IMR-90 (cell line): ENCODE data around the gene ARHGAP18. TPM values are rescaled to one million over a fixed set of nuclear protein-coding genes. Genes with fewer than 3 reads are reported as not detected.

ENCODE experiments used
- ATAC-seq: fragments of 200-7000 bp; cut with Tn5 transposase; 2 replicates; pipeline ENCODE4 v1.9.1; 2020; ENCODE audit warnings: low read depth, mild to moderate bottlenecking, moderate library complexity
- BruUV-seq: library from RNA; stranded (reverse); fragments of 400-500 nt; replicated peaks from 2 replicates; lab custom pipeline; 2021; lab: Mats Ljungman, UMichigan
- CTCF ChIA-PET: fragments of 300-600 bp; formaldehyde crosslinking; extraction: SDS; loops from one replicate; lab custom pipeline; 2021; ENCODE audit warnings: antibody characterized with exemption; lab: Yijun Ruan, JAX
- POLR2A ChIA-PET: fragments of 300-600 bp; sonication (Branson Sonifier 250); formaldehyde crosslinking; loops from one replicate; lab custom pipeline; 2022; ENCODE audit warnings: antibody characterized with exemption; ENCODE audit not compliant: unreplicated experiment; lab: Charles Lee
- DNase-seq: peaks from one replicate; pipeline ENCODE4 v3.0.0; 2013
- H2AFZ ChIP-seq: replicated peaks from 2 replicates; pipeline ENCODE3; 2013; ENCODE audit warnings: low read length, mild to moderate bottlenecking; ENCODE audit not compliant: poor library complexity
- H2AK5ac ChIP-seq: 2 replicates; pipeline ENCODE4 v1.6.1; 2013; ENCODE audit warnings: low read depth, low read length, inconsistent platforms
- H2AK9ac ChIP-seq: replicated peaks from 2 replicates; pipeline ENCODE3; 2013; ENCODE audit warnings: mild to moderate bottlenecking, low read depth, low read length, moderate library complexity; ENCODE audit not compliant: poor library complexity
- H2BK120ac ChIP-seq: 2 replicates; pipeline ENCODE4 v1.6.1; 2013; ENCODE audit warnings: low read depth, low read length, inconsistent platforms
- H2BK15ac ChIP-seq: 3 replicates; pipeline ENCODE4 v1.6.1; 2013; ENCODE audit warnings: low read depth, low read length, inconsistent platforms
- H2BK20ac ChIP-seq: 2 replicates; pipeline ENCODE4 v1.6.1; 2013; ENCODE audit warnings: low read depth, mild to moderate bottlenecking, inconsistent platforms, low read length, moderate library complexity
- H2BK5ac ChIP-seq: 2 replicates; pipeline ENCODE4 v1.6.1; 2013; ENCODE audit warnings: mild to moderate bottlenecking, low read depth, low read length, inconsistent platforms; ENCODE audit not compliant: poor library complexity, severe bottlenecking
- H3K14ac ChIP-seq: replicated peaks from 2 replicates; pipeline ENCODE4 v1.6.1; 2013; ENCODE audit warnings: low read depth, low read length, inconsistent platforms
- H3K18ac ChIP-seq: 2 replicates; pipeline ENCODE4 v1.6.1; 2013; ENCODE audit warnings: low read depth, low read length, control low read depth
- H3K23ac ChIP-seq: 2 replicates; pipeline ENCODE4 v1.6.1; 2013; ENCODE audit warnings: low read depth, low read length, inconsistent platforms
- H3K27ac ChIP-seq: 2 replicates; pipeline ENCODE4 v1.5.1; 2013; ENCODE audit warnings: mild to moderate bottlenecking, control low read depth, low read length; ENCODE audit not compliant: insufficient read depth
- H3K27me3 ChIP-seq: 2 replicates; pipeline ENCODE4 v1.6.1; 2013; ENCODE audit warnings: low read length; ENCODE audit not compliant: control insufficient read depth, insufficient read depth
- H3K36me3 ChIP-seq: 2 replicates; pipeline ENCODE4 v1.6.1; 2013; ENCODE audit warnings: low read length, mixed read lengths; ENCODE audit not compliant: control insufficient read depth, insufficient read depth
- H3K4ac ChIP-seq: 2 replicates; pipeline ENCODE4 v1.6.1; 2013; ENCODE audit warnings: low read depth, low read length, inconsistent platforms
- H3K4me1 ChIP-seq: 2 replicates; pipeline ENCODE4 v1.6.1; 2013; ENCODE audit warnings: low read length, mixed read lengths; ENCODE audit not compliant: control insufficient read depth, insufficient read depth
- H3K4me2 ChIP-seq: 2 replicates; pipeline ENCODE4 v1.6.1; 2013; ENCODE audit warnings: low read depth, mild to moderate bottlenecking, control low read depth, low read length, moderate library complexity
- H3K4me3 ChIP-seq: 2 replicates; pipeline ENCODE4 v1.5.1; 2013; ENCODE audit warnings: low read depth, mild to moderate bottlenecking, control low read depth, low read length, moderate library complexity; ENCODE audit not compliant: insufficient read depth
- H3K56ac ChIP-seq: 2 replicates; pipeline ENCODE4 v1.6.1; 2013; ENCODE audit warnings: low read length, inconsistent platforms; ENCODE audit not compliant: insufficient read depth; ENCODE audit errors: extremely low read depth
- H3K79me1 ChIP-seq, 2 experiments: 2 replicates each; pipeline ENCODE4 v1.6.1; 2013; ENCODE audit warnings: low read length in 2 of 2, inconsistent platforms in 1 of 2, low read depth in 1 of 2
- H3K9ac ChIP-seq: 2 replicates; pipeline ENCODE4 v1.6.1; 2013; ENCODE audit warnings: low read depth, low read length, control low read depth
- H3K9me1 ChIP-seq: 2 replicates; pipeline ENCODE4 v1.6.1; 2013; ENCODE audit warnings: low read length, inconsistent platforms; ENCODE audit not compliant: insufficient read depth
- H3K9me3 ChIP-seq: 2 replicates; pipeline ENCODE4 v1.6.1; 2013; ENCODE audit warnings: low read length; ENCODE audit not compliant: control insufficient read depth, insufficient read depth
- H4K20me1 ChIP-seq: 2 replicates; pipeline ENCODE4 v1.6.1; 2013; ENCODE audit warnings: low read length, inconsistent platforms; ENCODE audit not compliant: insufficient read depth
- H4K5ac ChIP-seq: 2 replicates; pipeline ENCODE4 v1.6.1; 2013; ENCODE audit warnings: mild to moderate bottlenecking, low read depth, low read length, control low read depth
- H4K8ac ChIP-seq, 2 experiments: 2 replicates each; pipeline ENCODE4 v1.6.1; 2013; ENCODE audit warnings: low read depth in 2 of 2, low read length in 2 of 2, control low read depth in 1 of 2, inconsistent platforms in 1 of 2
- H4K91ac ChIP-seq: 2 replicates; pipeline ENCODE4 v1.6.1; 2013; ENCODE audit warnings: low read depth, low read length, inconsistent platforms; ENCODE audit not compliant: insufficient read depth
- CEBPB ChIP-seq: IDR thresholded peaks from 2 replicates; pipeline ENCODE4 v1.6.1; 2012; ENCODE audit warnings: low read depth, low read length, improper control_type of control experiment
- CHD1 ChIP-seq: IDR thresholded peaks from 2 replicates; pipeline ENCODE4 v1.6.1; 2012; ENCODE audit warnings: low read depth, low read length, improper control_type of control experiment
- CTCF ChIP-seq: conservative IDR thresholded peaks from 2 replicates; pipeline ENCODE4 v1.5.1; 2012; ENCODE audit warnings: mild to moderate bottlenecking, low read depth, low read length, improper control_type of control experiment
- MAFK ChIP-seq: IDR thresholded peaks from 2 replicates; pipeline ENCODE4 v1.6.1; 2012; ENCODE audit warnings: low read depth, low read length, improper control_type of control experiment
- MXI1 ChIP-seq: IDR thresholded peaks from 2 replicates; pipeline ENCODE4 v1.6.1; 2012; ENCODE audit warnings: low read depth, mild to moderate bottlenecking, low read length, moderate library complexity, borderline replicate concordance
- NFE2L2 ChIP-seq: fragments of 150-350 bp; IDR thresholded peaks from 2 replicates; pipeline ENCODE4 v1.6.1; 2016; ENCODE audit warnings: low read depth, mild to moderate bottlenecking, low read length
- RAD21 ChIP-seq: IDR thresholded peaks from 2 replicates; pipeline ENCODE4 v1.6.1; 2012; ENCODE audit warnings: low read length, improper control_type of control experiment
- RCOR1 ChIP-seq: IDR thresholded peaks from 2 replicates; pipeline ENCODE4 v1.6.1; 2012; ENCODE audit warnings: mild to moderate bottlenecking, low read length, improper control_type of control experiment; ENCODE audit not compliant: insufficient replicate concordance
- RFX5 ChIP-seq: IDR thresholded peaks from 2 replicates; pipeline ENCODE4 v1.8.0; 2012; ENCODE audit warnings: low read depth, mild to moderate bottlenecking, low read length, moderate library complexity
- USF2 ChIP-seq: fragments of 150-350 bp; IDR thresholded peaks from 2 replicates; pipeline ENCODE4 v1.6.1; 2017; ENCODE audit warnings: mild to moderate bottlenecking, antibody characterized with exemption, low read length, low read depth
- WGBS, 2 experiments: methylation state at CpG; one replicate each; pipeline versions ENCODE4 v1.1.5 to v1.1.7; 2013; ENCODE audit warnings: missing lambda C conversion rate in 2 of 2; ENCODE audit not compliant: insufficient read length in 1 of 2; ENCODE audit errors: extremely low coverage in 2 of 2; 5-methylcytosine and 5-hydroxymethylcytosine counted together
- dilution Hi-C: fragments of 300-500 bp; cut with HindIII; formaldehyde crosslinking; loops from one replicate; pipeline ENCODE4 v1.14.3; 2018; ENCODE audit warnings: low sequenced_read_pairs; ENCODE audit not compliant: unreplicated experiment
- in situ Hi-C: fragments of 300-500 bp; cut with MboI; formaldehyde crosslinking; loops from 3 replicates; pipeline ENCODE4 v1.14.3; 2019; ENCODE audit warnings: low sequenced_read_pairs, inconsistent platforms, mixed read lengths
- intact Hi-C: fragments of 100-400 bp; cut with micrococcal nuclease; formaldehyde crosslinking; loops from 2 replicates; pipeline ENCODE4 v1.10.0; 2022
- polyA plus RNA-seq, 3 experiments: library from polyadenylated mRNA; depleted of rRNA; stranded (reverse); fragments of >200 nt; gene quantifications; 2 replicates each; pipeline ENCODE4 v1.2.3, GENCODE V29; 2012; ENCODE audit warnings: low replicate concordance in 1 of 3
- total RNA-seq: library from RNA; depleted of rRNA; stranded (reverse); fragments of >200 nt; gene quantifications from 2 replicates; pipeline ENCODE4 v1.2.3, GENCODE V29; 2012

Gene ARHGAP18
- total and polyA plus RNA-seq, 2 of the 4 experiments (the other 2 are of a cell fraction): 6.2 to 17.0 TPM

- intact Hi-C loops: no loop called here
Observed at GRCh38 chr6:129565811-129566210, 144.2 kb downstream of the ARHGAP18 start.

More at GRCh38 chr6:129565811-129566210, 144.2 kb downstream of the ARHGAP18 start:
- CTCF ChIA-PET: interaction anchor here (1.0 to 1.4 kb wide), 2 partner anchors 9 to 66 kb away, joined by 3 to 5 read pairs; no protein-coding TSS in a partner anchor
- Histone ChIP-seq H3K27me3 (no peaks in the 10 kb centered on the region), H2AK5ac (no peak overlapping the region), H2BK15ac (no peak overlapping the region), H3K56ac (no peak overlapping the region), H3K18ac (no peak overlapping the region), H3K4me3 (no peak overlapping the region), H2BK120ac (no peak overlapping the region), H3K9me1 (no peaks in the 10 kb centered on the region), H2BK20ac (no peak overlapping the region), H3K9ac (no peak overlapping the region), H4K8ac (no peak overlapping the region), H3K27ac (no peak overlapping the region), H2AK9ac (no peak overlapping the region), H3K4me2 (no peak overlapping the region), H2AFZ (no peak overlapping the region), H3K4me1 (no peaks in the 10 kb centered on the region), H4K91ac (no peak overlapping the region), H3K79me1 (no peaks in the 10 kb centered on the region), H3K36me3 (no peaks in the 10 kb centered on the region), H2BK5ac (no peak overlapping the region), H3K4ac (no peak overlapping the region), H3K23ac (no peak overlapping the region), H4K20me1 (no peaks in the 10 kb centered on the region), H3K14ac (no peak overlapping the region), H3K9me3 (no peaks in the 10 kb centered on the region), H4K5ac (no peak overlapping the region)
- no peak for ATAC-seq
- dilution Hi-C loops: no loop called here
- WGBS, 2 experiments: no CpG with 5 or more reads among the region's 2 CpGs
- DNase-seq: no peak
- BruUV-seq: no TSS peak
- TF ChIP-seq RCOR1 (no peak), CEBPB (no peak), CHD1 (no peak), USF2 (no peak), CTCF (no peak), MAFK (no peak), MXI1 (no peak), RAD21 (no peak), RFX5 (no peak), NFE2L2 (no peak)
- POLR2A ChIA-PET: no interaction called here
- in situ Hi-C loops: no loop called here
